Osteoblast (primary cell): ENCODE measurements around the gene RADIL. TPM values are rescaled to one million over a fixed set of nuclear protein-coding genes. Genes with fewer than 3 reads are reported as not detected.
"Not testable (repeated sequence)": the region's sequence is repeated elsewhere in the genome, so short reads cannot be mapped to it uniquely, and the experiment has no call there.

Source experiments
- DNase-seq: peaks from one replicate; pipeline ENCODE4 v3.0.0; 2011; ENCODE audit warnings: low spot score, mixed read lengths; ENCODE audit not compliant: insufficient read length; ENCODE audit errors: missing footprints
- H2AFZ ChIP-seq: 2 replicates; pipeline ENCODE4 v1.6.0; 2011; ENCODE audit warnings: mild to moderate bottlenecking, low read length
- H3K27ac ChIP-seq: 2 replicates; pipeline ENCODE4 v1.5.1; 2011; ENCODE audit warnings: mild to moderate bottlenecking, low read depth, low read length, moderate library complexity
- H3K27me3 ChIP-seq: 2 replicates; pipeline ENCODE4 v1.6.0; 2012; ENCODE audit warnings: mild to moderate bottlenecking, control low read depth, inconsistent platforms, low read length, moderate library complexity; ENCODE audit not compliant: insufficient read depth
- H3K36me3 ChIP-seq: 2 replicates; pipeline ENCODE4 v1.5.1; 2011; ENCODE audit warnings: mild to moderate bottlenecking, low read length, control low read depth, moderate library complexity; ENCODE audit not compliant: insufficient read depth
- H3K4me1 ChIP-seq: 2 replicates; pipeline ENCODE4 v1.5.1; 2011; ENCODE audit warnings: mild to moderate bottlenecking, low read length, control low read depth, moderate library complexity; ENCODE audit not compliant: insufficient read depth
- H3K4me2 ChIP-seq: 2 replicates; pipeline ENCODE4 v1.6.0; 2011; ENCODE audit warnings: mild to moderate bottlenecking, low read length; ENCODE audit not compliant: insufficient read depth
- H3K4me3 ChIP-seq: fragments of 200-600 bp; sonication (generic); 3 replicates; pipeline ENCODE4 v1.5.1; 2012; ENCODE audit warnings: mild to moderate bottlenecking, low read length, inconsistent platforms; ENCODE audit not compliant: insufficient read depth
- H3K79me2 ChIP-seq: 2 replicates; pipeline ENCODE4 v1.6.0; 2012; ENCODE audit warnings: mild to moderate bottlenecking, low read length, control low read depth, inconsistent platforms; ENCODE audit not compliant: insufficient read depth
- H3K9me3 ChIP-seq: 2 replicates; pipeline ENCODE4 v1.5.1; 2011; ENCODE audit warnings: low read depth, low read length, control low read depth
- H4K20me1 ChIP-seq: 2 replicates; pipeline ENCODE4 v1.6.0; 2012; ENCODE audit warnings: mild to moderate bottlenecking, low read length, control low read depth; ENCODE audit not compliant: insufficient read depth
- total RNA-seq: library from RNA; depleted of rRNA; stranded (reverse); fragments of >200 nt; gene quantifications from 2 replicates; pipeline ENCODE4 v1.2.3, GENCODE V29; 2012
- TF ChIP-seq, protein P1 (sequence below): IDR thresholded peaks from 2 replicates; pipeline ENCODE4 v1.5.1; 2011; ENCODE audit warnings: mild to moderate bottlenecking, low read depth, low read length, moderate library complexity; ENCODE audit errors: extremely low read depth

RADIL gene
- total RNA-seq, 1 donor, result 1.1 TPM

DNA sequence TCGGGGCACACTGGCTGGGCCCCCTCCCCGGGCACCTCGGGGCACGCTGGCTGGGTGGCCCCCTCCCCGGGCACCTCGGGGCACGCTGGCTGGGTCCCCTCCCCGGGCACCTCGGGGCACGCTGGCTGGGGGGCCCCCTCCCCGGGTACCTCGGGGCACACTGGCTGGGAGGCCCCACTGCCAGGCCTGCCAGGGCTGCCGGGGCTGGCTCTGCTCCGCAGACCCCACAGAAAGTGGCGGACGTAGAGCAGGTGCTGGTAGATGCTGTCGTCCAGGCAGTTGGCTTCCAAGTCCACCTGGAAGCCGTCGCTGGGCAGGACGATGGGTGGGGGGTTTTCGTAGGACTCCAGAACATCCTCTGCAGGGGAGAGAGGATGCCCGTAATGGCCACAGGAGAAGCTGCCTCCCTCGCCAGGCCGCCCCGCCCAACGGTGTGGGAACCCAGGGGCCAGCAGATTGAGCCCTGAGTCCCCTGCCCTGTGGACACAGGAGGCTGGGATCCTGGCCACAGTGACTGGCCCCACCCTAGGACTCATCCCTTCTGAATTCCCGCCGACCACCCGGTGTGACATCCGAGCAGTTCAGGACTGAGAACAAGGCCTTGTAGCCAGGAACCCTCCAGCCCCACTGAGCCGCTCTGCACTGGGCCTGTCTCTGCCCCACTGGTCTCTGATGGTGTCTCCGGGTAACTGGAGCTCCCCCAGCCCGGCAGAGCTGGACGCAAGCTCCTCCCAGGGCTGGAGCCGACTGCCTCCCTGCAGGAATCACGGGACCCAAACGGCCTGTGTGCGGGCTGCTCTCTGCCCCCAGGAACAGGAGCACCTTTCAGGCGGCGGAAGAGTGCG is 79.9 kb downstream of the RADIL start:
- H3K36me3 ChIP-seq, result no peaks in the 10 kb centered on the region
- no peak for DNase-seq
- no peaks in the 10 kb centered on the region for H3K9me3 ChIP-seq
- H3K4me2 ChIP-seq, result no peak overlapping the region
- H4K20me1 ChIP-seq, result no peaks in the 10 kb centered on the region
- TF ChIP-seq, protein P1, sequence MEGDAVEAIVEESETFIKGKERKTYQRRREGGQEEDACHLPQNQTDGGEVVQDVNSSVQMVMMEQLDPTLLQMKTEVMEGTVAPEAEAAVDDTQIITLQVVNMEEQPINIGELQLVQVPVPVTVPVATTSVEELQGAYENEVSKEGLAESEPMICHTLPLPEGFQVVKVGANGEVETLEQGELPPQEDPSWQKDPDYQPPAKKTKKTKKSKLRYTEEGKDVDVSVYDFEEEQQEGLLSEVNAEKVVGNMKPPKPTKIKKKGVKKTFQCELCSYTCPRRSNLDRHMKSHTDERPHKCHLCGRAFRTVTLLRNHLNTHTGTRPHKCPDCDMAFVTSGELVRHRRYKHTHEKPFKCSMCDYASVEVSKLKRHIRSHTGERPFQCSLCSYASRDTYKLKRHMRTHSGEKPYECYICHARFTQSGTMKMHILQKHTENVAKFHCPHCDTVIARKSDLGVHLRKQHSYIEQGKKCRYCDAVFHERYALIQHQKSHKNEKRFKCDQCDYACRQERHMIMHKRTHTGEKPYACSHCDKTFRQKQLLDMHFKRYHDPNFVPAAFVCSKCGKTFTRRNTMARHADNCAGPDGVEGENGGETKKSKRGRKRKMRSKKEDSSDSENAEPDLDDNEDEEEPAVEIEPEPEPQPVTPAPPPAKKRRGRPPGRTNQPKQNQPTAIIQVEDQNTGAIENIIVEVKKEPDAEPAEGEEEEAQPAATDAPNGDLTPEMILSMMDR, result no peak
- peaks cover 3% of the 10 kb centered on the region for H3K27me3 ChIP-seq
- no peak overlapping the region for H3K4me3 ChIP-seq
- no peak overlapping the region for H2AFZ ChIP-seq
- H3K4me1 ChIP-seq, result no peaks in the 10 kb centered on the region
- no peaks in the 10 kb centered on the region for H3K79me2 ChIP-seq
- no peak overlapping the region for H3K27ac ChIP-seq

- DNase-seq, H3K27ac ChIP-seq, H3K9me3 ChIP-seq, H2AFZ ChIP-seq, H3K79me2 ChIP-seq, H4K20me1 ChIP-seq, H3K4me2 ChIP-seq, H3K27me3 ChIP-seq, H3K4me3 ChIP-seq, H3K36me3 ChIP-seq, H3K4me1 ChIP-seq: not testable (repeated sequence)
Observed at GRCh38 chr7:4802577-4802976, 80.9 kb downstream of the RADIL start.

DNA sequence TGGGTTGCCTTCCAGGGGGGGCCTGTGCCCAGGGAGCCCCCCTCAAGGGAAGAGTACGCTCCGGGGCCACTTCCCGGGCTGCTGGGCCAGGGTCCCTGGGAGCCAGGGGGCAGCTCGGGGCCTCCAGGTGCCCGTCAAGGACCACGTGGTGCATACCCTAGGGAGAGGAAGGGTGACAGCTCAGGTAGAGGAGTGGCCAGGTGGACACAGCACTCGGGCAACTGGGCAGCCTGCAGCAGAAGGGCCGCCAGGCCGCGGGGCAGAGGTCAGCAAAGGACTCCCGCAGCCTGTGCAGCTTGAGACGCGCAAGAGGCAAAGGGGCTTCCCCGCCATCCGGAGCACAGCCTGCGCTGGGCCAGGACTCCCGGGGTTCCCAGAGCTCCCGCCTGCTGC is 81.7 kb downstream of the RADIL start:
- no peak overlapping the region for H3K4me2 ChIP-seq
- no peak for DNase-seq
- H2AFZ ChIP-seq, result no peak overlapping the region
- no peak overlapping the region for H3K4me3 ChIP-seq
- H3K79me2 ChIP-seq, result no peaks in the 10 kb centered on the region
- no peaks in the 10 kb centered on the region for H4K20me1 ChIP-seq
- TF ChIP-seq, protein P1, result no peak
- H3K36me3 ChIP-seq, result no peaks in the 10 kb centered on the region
- H3K27ac ChIP-seq, result no peak overlapping the region
- H3K4me1 ChIP-seq, result no peaks in the 10 kb centered on the region
- H3K27me3 ChIP-seq, result no peaks in the 10 kb centered on the region
- H3K9me3 ChIP-seq, result no peaks in the 10 kb centered on the region

DNA sequence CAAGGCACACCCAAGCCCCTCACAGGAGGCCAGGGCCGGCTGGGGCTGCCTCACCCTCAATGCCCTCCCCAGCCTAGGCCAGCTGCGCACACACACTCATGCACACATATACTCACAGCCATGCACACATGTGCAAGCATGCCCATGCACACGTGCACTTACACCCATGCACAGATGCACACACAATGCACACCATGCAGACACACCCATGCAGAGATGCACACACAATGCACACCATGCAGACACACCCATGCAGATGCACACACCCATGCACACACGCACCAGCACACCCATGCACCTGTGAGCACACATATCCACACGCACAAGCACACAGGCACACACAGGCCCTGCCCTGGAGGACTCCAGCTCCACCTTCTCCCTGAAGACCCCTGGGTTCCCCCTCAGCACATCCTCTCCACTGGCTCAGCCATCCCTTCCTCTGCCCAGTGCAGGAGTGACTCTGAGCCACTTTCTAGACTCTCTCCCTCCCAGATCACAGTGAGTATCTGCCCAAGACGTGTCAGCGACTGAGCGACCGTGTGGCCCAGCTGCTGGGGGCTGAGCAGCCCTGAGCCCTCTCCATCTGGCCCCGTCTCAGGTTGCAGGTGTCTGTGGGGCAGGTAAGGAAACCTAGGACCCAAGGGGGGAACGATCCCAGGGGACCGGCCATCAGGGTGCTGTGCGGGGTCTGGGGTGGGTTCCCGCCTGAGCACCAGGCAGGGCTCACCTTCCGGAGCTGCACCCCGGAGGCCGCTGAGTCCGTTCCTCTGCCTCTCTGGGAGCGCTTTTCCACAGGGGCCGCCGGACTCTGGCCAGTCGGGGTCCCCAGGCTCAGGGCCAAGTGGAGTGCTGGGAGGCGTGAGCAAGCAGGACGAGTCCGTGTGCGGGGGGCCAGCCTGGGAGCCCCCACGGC is 82.3 kb downstream of the RADIL start:
- TF ChIP-seq, protein P1, result no peak
- no peaks in the 10 kb centered on the region for H3K27me3 ChIP-seq
- H3K27ac ChIP-seq, result no peak overlapping the region
- H4K20me1 ChIP-seq, result no peaks in the 10 kb centered on the region
- H3K4me1 ChIP-seq, result no peaks in the 10 kb centered on the region
- H3K4me3 ChIP-seq, result no peak overlapping the region
- H3K79me2 ChIP-seq, result no peaks in the 10 kb centered on the region
- DNase-seq, result peak; percentile 89
- no peak overlapping the region for H2AFZ ChIP-seq
- no peaks in the 10 kb centered on the region for H3K36me3 ChIP-seq
- no peak overlapping the region for H3K4me2 ChIP-seq
- H3K9me3 ChIP-seq, result no peaks in the 10 kb centered on the region
